HK-2 (cell line): ENCODE data around the gene HOXC11.

Source experiments
- DNase-seq: peaks from one replicate; pipeline ENCODE4 v3.0.0-alpha.2; 2018; ENCODE audit not compliant: unreplicated experiment

Gene HOXC11

DNA sequence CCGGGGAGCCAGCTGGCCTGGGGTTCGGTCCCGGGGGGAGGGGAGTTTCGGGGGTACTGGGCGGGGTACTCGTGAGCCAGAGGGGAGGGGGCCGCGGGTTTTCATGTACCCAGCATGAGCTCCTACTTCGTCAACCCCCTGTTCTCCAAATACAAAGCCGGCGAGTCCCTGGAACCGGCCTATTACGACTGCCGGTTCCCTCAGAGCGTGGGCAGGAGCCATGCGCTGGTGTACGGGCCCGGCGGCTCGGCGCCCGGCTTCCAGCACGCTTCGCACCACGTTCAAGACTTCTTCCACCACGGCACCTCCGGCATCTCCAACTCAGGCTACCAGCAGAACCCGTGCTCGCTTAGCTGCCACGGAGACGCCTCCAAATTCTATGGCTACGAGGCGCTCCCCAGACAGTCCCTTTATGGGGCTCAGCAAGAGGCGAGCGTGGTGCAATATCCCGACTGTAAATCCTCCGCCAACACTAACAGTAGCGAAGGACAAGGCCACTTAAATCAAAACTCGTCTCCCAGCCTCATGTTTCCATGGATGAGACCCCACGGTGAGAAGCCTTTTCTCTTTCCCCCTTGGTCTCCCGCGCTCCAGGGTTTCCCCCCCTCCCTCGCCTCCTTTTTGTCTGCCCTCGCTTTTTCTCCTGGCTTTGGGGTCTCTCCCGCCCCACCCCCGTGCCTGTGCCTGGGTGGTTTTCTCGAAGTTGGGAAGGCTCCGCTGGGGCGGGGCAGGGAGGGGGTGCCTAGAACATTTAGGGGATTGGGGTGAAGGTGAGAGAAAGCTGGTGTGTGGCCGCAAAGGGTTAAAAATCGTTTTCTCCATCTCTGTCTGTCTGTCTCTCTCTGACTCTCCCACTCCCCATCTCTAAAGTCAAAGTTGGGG lies 36.5 kb downstream of the HOXC11 start:
- no peak for DNase-seq

DNA sequence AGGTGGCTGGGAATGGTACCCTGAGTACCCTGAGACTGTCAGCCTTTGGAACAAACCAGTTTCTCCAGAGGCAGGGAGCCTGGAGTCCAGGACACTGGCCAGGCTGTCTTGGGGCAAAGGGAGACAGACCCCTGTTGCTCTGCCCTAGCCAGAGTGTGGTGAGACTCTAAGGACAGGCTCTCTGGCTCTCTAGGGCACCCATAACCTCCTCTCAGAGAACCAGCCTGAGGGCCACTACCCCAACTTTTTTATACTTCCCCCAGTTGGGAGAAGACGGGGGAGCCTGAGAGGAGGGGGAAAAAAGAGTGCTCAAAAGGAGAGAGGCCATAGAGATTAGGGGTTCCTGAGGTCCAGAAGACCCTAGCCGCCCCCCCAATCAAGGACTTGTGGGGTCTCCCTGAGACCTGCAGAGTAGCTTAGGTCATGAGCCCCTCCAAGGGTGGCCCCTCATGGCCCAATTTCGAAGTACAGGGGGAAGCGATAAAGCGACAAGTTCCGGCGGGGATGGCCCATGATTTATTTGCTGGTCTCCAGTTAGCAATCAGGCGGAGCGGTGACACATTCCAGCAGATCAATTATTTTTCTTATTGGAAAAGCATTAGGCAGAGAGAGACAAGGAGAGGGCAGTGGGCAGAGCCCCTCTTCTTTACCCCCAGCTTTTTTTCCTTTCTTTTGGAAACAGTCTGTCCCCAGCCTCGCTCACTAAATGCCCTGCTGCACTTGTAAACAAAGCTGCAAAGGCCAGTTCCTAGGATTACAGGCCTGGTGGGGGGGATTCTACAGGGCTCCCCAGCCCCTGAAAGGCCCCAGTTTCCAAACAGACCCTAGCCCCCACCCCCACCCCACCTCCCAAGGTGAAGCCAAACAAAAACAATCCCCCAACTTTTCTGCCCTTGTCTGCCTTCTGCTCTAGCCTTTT lies 37.4 kb downstream of the HOXC11 start:
- DNase-seq: no peak

DNA sequence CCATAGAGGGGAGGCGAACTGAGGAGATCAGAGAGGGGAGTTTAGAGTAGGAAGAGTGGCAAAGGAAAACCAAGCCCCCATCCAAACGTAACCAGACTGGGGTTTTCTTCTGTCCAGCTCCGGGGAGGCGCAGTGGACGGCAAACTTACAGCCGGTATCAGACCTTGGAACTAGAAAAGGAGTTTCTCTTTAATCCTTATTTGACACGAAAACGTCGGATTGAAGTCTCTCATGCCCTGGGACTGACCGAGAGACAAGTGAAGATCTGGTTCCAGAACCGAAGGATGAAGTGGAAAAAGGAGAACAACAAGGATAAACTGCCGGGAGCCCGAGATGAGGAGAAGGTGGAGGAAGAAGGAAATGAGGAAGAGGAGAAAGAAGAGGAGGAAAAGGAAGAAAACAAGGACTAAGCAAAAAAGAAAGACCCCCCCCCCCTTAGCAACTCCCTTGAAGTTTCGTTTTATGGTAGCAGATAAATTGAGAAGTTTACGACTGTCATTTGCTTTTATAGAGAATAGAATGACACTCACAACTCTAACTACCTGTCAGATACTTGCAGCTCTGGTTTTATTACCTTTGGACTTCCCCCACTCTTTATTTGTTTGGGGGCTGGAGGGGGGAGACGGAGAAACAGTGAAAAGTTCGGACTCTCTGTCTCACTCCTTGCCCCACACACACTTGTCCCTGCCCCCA lies 38.2 kb downstream of the HOXC11 start:
- DNase-seq: no peak

DNA sequence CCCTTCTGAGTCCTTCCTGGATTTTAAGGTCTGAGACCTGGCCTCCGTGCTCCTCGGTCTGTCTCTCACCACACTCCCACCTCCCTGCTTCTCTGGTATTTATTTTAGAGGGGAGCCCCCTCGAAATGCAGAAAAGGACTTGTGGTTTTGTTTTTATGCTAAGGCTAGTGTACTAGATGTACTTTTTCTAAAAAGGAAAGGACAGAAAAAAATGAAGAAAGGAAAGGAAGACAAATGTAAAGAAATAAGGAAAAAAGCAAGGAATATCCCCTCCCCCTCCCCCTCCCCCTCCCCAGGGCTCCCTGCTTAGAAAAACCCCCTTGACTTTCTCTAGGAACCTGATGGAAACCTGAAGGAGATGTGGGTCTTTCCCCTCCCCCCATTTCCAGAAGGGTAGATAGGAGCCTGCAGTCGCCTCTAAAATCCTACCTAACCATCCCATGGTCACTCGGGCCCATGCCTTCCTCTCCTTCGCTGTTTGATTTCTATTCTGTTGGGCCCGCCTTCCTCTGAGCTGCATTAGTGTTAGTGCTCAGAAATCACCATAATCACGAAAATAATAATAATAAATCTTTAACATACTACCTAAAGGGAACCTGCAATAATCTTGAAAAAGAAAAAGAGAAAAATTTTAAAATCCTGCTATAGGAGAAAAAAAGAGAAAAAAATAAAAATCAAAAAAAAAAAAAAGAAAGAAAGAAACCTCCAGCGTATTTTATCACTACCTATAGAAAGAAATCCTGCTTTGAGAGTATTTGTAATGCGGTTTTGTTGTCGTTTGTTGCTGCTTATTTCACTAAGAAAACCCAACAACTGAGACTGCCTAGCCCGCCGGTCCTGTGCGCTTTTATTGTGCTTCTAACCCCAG lies 39.0 kb downstream of the HOXC11 start:
- no peak for DNase-seq

DNA sequence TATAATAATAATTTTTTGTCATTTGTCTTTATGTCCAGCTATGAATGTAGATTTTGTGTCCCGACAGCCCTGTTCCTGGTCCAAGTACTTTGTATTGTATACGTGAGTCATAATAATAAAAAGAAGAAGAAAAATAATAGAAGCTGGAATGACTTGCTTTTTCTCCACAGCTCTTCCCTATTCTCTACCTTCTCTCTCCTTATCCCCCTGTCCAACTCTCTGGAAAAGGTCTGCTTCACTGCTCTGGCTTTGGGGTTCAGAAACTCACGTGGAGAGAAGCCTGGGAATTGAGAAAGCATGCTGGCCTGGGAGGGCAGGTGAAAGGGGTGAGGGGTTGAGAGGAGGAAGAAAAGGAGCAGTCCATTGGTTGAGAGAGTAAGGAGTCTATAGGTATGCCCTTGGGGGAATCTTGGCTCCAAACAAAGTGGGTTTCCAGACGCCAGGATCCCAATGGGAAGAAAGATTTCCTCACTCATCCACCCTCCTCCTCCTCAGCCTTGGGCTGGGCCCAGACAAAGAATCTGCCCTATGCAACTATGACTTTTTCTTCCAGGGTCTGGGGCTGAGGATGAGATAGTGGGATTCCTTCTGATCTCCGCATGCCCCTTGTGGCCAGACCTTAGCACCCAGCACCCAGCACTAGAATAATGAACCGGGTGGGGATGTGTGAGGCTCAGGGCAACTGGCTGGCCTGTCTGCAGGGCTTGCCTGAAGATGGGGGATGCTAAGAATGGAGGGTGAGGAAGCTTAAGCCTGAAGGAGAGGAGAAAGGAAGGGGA lies 39.9 kb downstream of the HOXC11 start:
- no peak for DNase-seq

DNA sequence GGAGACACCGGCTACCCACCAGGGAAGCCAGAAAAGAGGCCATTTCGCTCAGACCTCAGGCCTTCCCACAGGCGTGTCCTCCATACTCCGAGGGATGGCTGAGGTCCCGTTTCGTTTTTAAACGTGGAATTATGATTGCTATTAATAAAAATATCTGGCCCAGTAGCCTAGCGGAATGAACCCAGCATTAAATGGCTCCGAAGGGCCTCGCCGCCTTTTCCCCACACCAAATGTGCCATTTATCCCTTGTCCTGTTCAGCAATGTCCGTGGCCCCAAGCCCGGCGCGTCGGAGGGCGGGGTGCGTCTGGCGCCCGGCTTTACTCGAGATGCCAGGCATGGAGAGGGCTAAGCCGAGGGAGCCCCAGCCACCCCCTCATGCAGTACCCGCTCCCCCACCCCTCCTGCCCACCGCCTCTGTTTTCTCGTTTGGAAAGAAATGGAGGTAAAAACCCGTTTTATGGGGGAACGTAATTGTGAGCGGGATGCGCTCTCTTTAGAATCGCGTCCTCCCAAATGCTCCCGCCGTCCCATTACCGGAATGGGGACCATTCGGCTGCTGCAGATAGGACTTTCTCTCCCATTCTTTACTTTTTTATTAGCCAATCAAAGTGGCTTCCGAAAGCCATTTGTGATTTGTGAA lies 41.6 kb downstream of the HOXC11 start:
- no peak for DNase-seq

DNA sequence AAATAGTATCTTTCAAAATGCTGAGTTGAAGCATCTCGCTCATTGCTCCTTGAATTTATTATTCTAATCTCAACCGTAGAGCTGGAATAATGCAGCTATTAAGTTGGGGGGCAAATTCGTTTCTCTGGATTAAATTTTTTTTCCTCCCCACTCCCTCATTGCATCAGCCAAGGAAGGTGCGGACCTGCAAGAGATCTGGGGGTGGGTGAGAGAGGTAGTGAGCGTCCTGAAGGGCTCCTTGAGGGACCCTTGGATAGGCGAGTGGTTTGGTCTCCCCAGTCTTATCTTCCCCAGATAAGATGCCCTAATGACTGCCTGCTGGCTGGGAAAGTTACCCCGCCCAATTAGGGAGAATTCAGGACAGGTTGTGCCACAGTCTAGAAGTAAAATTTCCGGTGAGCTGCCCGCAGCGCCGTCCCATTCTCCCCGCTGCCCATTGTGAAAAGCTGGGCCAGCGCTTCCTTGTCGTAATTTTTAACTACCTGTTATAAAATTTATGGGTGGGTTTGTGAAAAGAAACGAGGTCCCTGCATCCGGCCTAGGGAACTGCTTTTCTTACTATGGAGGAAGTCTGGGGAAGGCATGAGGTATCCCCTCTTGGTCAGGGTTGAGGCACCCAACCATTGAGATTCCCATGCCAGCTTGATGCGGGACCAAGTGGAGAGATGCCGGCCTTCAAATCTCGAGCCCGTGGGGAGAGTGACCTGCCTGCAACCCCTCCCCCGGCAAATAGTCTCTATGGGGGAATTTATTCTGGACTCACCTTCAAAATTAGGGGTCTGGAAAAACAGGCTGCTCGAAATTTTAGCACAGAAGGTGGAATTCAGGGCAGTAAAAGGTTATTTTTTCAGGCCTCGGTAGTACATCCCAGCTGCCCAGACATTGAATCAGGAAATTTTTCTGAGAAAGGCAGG lies 42.3 kb downstream of the HOXC11 start:
- DNase-seq: no peak

DNA sequence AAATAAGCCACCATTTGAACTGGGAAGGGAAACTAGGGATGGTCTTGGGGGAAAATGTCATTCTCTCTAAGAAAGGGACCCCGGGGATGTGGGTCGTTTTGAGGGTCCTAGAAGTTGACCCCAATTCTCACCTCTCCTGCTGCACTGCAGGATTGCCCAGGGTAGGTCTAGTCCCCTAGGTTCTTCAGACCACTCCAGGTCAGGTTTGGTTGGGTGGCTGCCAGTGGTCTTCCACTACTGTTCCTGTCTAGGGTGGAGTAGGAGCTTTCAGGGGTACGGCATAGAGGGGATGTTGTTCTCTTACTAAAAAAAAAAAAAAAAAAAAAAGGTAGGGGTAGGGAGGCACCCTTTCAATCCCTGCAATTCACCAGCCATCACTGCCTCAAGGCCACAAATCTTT lies 43.1 kb downstream of the HOXC11 start:
- DNase-seq: no peak

DNA sequence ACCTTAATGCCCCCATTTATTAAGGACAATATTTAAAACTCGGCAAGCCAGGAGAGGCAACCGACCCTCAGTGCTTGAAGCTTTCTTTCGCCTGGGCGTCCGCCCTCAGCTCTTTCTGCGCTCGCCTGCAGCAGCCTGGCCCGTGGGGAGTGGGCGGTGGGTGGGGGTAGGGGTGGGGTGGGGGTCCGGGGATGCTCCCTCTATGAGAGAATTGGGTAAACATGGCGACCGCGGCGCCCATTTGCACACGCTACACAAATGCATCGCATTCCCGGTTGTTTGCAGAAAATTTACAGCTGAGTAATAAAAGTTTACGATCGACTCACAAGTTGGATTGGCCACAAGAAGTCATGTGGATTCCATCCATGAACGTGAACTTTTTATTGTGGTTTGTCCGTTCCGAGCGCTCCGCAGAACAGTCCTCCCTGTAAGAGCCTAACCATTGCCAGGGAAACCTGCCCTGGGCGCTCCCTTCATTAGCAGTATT lies 43.6 kb downstream of the HOXC11 start:
- peak; percentile 37 for DNase-seq

DNA sequence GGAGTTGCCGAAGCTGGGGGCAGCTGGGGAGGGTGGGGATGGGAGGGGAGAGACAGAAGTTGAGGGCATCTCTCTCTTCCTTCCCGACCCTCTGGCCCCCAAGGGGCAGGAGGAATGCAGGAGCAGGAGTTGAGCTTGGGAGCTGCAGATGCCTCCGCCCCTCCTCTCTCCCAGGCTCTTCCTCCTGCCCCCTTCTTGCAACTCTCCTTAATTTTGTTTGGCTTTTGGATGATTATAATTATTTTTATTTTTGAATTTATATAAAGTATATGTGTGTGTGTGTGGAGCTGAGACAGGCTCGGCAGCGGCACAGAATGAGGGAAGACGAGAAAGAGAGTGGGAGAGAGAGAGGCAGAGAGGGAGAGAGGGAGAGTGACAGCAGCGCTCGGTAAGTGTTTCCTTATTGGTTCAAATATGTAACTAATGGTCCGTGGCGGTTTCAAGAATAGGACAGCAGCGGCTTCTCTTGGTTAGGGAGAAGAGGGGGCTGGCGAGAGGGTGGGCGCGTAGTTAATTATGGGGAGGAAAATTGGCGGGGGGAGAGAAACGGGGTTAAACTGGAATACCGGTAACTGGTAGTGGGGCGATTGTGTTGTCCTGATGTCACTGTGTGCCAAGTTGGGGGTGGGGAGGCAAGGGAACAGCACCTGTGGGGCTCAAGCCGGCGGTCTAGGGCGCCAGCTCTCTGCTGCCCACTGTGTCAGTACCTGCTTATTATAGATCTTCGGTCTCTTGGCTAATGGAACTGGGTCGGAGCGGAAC lies 44.3 kb downstream of the HOXC11 start:
- DNase-seq: peak; percentile 42

DNA sequence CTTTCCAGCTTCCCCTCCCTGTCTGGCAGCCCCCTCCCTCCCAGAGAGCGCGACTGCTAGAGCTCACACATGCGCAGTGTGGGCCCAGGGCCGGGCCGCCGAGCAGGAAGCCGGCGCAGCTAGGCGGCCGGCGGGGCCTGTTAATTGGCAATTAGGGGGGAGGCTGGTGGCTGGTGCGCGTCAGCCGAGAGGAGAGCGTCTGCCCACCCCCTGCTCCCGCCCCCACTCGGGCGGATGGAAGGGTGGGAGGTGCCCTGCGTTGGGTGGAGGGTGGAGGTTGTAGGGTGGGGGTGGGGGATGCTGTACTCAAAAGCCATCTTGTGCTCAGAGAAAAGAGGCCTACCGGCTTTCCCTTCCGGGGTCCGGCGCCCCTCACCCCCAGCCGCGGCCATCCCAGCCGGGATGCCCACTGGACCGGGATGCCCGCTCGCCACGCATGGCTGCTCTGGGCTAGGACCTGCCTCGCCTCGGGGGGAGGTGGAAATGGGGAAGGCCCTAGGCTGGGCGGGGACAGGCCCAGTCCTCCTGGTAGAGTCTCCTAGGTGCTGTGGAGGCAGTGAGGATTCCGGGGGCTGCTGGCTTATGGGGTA lies 45.0 kb downstream of the HOXC11 start:
- peak; percentile 95 for DNase-seq

DNA sequence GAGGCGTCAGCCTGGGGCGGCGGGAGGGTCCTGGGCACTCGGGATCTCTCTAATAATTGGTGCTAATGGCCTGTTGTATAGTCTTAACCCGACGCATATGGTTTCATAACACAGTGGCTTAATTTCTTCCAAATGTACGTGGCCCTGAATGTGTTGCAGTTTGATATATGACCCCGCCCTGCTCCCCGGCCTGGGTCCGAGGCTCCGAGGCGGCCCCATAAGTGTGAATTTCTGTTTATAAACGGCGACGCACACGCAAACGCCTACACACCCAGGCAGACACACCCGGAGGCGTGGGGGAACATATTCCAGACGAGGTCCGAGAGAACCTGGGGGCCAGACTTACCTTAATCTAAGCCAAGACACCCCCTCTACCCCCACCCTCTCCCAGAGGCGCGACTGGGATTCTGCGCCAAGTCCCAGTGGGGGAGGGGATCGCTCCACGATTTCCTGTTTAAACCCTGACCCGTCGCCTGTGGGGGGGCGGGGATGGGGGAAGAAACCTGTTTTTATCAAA lies 45.6 kb downstream of the HOXC11 start:
- peak; percentile 70 for DNase-seq

DNA sequence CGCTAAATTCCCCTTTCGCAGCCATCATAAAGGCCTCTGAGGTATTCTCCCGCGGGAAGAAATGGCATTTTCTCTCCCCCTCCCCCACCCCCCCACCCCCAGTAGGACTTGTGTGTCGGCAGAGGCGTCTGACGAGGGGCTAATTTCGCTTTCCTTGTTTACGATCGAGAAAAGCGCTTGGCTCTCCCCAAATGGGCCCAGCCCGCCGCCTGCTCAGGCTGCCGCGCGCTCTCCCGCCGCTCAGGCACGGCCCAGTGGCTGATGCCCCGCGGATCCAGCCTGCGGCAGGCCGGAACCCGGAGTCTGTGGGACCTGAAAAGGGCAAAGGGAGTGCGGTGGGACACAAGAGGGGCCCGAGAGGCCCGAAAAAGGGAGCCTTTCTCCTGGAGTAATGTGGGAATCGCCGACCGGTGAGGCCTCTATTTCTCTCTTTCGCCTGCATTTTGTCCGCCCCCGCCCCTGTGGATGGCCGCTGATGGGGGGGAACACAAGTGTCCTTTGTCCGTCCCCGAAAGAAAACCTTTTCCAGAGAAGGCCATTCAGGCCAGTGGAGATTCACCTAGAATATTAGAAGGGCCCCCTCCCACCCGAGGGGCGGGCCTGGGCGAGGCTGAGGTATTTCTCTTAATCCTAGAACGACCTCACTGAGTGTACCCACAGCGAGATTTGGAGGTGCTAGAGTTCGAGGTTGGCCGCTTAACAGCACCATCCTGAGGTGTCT lies 46.3 kb downstream of the HOXC11 start:
- peak; percentile 54 for DNase-seq

DNA sequence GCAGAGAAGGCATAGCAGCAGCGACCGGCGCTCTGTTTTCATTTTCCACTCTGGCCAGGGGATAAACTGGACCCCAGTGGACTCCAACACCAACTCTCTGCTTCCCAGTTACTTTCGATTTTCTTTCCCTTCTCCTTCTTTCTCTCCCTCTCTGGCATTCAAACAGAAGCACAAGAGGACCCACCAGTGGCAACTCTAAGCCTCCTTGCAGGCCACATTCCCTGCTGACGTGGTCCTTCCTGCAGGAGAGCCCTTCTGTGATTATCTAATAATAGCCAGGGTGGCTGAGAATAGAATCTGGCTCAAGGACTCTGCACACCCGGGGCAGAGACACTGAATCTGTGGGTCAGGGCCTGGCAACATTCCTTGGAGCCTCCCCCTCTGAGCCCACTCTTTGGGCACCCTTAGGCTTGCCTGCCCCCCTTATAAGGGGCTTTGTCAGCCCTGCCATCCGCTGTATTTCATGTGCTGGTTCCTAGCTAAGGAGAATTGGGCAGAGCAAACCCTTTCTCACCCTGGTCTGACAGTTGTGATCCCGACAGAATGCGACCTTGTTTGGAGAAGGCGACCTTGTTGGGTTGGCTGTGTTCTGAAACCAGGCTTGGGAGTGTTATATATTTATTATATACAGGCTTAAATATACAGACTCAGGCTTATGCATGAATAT lies 47.1 kb downstream of the HOXC11 start:
- DNase-seq: no peak

DNA sequence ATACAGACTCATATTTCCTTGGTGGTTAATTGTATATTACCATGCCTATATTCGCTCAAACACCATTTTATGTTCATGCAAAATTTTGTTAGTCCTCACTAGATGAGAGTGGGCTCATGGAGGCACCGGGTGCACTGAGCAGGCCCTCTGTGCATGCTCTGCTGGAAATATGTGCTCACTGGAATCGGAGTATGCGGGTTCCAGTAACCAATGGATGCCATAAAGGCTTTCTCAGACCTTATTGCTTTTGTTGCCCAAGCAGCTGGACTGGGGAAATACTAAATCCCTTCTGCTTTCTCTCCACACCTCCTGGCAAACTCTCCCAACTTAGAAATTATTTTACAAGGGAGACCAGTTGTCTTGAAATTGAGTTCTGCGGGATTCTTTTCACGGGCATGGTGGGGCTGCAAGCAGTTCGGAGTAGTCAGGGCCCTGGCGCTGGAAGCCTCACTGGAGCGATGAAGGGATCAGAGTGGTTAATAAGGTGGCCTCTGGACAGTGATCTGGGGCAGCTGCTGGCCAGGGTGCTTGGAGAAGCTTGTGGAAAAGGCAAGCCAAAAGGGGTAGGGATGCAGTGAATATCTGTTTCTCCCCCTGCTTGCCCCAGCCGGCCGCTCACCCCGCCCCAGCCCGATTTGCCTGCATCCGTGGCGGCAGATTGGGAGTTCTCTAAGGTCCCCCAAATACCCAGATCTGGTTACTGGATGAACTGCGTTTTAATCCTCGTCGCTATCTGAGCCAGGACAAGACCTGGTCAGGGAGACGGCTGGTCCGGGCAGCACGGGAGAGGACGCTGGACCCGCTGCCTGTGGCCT lies 47.9 kb downstream of the HOXC11 start:
- no peak for DNase-seq
